Measurements from ENCODE around the gene FOXD3.
"Not testable (repeated sequence)": the region's sequence is repeated elsewhere in the genome, so short reads cannot be mapped to it uniquely, and the experiment has no call there.

The FOXD3 gene

DNA sequence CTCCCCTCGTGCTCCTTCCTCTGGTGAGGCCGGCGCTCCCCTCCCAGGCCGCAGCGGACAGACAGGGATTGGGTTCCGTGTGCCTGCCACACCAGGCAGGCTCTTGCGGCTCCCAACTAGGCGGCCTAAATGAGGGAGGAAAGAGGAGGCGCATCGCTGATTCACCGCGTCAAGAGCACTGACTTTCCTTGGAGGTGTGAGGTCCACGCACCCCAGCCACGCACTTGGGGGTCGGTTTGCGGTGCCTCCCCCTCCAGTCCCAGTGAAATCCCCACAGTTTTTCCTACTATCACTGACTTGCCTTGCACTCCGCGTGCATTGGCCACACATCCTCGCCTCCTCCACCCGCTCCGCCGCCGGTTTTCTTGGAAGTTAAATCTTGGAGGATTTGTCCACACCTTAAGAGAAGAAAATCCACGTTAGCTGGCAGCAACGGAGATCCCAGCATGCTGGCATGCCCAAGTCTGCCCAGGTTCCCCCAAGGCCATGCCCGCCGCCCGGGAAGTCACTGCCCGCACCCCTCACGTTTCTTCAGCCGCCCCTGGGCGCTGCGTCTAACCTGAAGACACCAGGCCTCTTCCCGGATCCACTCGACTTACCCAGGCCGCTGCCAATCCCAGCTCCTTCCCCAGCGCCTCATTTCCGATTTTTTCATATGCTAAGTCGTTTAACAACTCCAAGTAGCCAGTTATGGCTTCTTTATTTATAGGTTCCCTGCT, 1.1 kb upstream of the FOXD3 start:
- DNase-seq (ENCODE audit: low read depth): no peak

DNA sequence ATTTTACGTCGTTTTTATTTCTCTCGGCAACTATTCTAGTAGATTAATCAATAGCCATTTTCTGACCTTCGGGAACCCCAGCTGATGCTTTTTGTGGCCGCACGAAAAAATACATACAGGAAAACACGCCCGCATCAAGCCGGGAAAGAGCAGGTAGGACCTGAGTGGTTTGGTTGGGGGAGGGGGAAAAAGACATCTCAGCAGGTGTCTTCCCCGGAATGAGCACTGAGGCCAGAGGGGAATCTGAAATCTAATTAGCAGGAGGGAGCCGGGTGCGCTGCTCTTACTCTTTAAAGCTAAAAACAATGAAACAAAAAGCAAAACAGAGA, 618 bp upstream of the FOXD3 start:
- no peak for DNase-seq (ENCODE audit: low read depth)

DNA sequence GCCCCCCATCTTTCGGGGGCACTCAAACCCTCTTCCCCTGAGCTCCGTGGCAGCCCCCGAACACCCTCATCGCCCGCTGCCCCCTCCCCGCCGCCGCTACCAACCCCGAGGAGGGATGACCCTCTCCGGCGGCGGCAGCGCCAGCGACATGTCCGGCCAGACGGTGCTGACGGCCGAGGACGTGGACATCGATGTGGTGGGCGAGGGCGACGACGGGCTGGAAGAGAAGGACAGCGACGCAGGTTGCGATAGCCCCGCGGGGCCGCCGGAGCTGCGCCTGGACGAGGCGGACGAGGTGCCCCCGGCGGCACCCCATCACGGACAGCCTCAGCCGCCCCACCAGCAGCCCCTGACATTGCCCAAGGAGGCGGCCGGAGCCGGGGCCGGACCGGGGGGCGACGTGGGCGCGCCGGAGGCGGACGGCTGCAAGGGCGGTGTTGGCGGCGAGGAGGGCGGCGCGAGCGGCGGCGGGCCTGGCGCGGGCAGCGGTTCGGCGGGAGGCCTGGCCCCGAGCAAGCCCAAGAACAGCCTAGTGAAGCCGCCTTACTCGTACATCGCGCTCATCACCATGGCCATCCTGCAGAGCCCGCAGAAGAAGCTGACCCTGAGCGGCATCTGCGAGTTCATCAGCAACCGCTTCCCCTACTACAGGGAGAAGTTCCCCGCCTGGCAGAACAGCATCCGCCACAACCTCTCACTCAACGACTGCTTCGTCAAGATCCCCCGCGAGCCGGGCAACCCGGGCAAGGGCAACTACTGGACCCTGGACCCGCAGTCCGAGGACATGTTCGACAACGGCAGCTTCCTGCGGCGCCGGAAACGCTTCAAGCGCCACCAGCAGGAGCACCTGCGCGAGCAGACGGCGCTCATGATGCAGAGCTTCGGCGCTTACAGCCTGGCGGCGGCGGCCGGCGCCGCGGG, 837 bp downstream of the FOXD3 start:
- peak; percentile 20 for DNase-seq (ENCODE audit: low read depth)

DNA sequence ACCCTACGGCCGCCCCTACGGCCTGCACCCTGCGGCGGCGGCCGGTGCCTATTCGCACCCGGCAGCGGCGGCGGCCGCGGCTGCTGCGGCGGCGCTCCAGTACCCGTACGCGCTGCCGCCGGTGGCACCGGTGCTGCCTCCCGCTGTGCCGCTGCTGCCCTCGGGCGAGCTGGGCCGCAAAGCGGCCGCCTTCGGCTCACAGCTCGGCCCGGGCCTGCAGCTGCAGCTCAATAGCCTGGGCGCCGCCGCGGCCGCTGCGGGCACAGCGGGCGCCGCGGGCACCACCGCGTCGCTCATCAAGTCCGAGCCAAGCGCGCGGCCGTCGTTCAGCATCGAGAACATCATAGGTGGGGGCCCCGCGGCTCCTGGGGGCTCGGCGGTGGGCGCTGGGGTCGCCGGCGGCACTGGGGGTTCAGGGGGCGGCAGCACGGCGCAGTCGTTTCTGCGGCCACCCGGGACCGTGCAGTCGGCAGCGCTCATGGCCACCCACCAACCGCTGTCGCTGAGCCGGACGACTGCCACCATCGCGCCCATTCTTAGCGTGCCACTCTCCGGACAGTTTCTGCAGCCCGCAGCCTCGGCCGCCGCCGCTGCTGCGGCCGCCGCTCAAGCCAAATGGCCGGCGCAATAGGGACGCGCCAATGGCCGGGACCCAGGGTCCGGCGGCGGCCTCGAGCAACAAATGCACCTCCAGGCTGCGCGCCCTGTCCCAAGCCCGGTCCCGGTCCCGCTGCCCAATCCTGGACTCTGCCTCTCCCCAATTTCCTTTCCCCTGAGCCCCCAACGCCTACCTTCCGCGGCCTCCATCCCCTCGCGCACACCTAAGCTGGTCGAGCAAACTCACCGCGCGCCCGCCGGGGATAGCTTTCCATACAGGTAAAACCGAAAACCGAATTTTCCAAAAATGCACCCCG, 1.8 kb downstream of the FOXD3 start:
- no peak for DNase-seq (ENCODE audit: low read depth)

DNA sequence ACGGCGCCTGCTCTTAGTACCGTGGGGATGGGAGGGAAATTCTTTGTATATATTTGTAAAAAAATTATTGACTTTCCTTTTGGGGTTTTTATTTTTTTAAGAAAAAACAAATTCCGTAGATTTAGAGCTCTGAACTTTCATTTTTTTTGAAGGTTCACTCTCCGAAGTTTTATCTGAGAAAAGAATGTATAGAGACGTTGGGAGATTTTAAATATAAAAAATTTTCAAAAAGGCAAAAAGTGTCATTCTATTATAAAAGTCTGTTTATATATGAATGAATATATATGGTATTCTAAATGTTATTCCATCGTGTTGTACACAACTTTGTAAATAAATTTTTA, 2.4 kb downstream of the FOXD3 start:
- no peak for DNase-seq (ENCODE audit: low read depth)

DNA sequence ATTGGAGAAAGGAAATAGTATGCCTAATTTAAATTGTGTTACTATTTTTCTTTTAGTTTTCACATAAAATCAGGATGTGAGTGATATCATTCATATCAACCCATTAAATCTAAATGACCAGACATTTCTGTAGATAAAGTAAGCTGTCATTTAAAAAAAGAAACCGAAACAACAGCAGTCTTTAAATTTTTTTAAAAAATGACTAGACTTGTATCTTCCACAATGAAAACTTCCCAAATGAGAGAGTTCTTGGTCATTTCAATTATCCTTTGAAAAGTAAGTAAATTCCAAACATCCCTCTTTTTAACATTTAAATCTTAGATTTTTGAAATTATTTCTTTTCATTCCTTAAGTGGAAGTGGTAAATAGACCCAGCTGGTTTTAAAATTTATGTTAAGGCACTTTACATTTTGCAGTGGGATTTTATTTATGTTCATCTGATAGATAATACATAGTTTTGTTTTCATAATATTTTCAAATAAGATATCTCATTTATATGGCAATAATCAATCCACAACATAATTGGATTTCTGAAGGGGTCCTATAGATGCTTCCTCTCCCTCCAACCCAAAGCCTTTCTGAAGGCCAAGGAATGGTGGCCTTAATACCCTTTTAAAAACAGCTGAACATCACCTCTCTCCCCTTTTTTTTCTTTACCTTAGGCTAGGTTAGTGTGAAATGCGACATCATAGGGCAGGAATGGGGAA, 3.1 kb downstream of the FOXD3 start:
- DNase-seq (ENCODE audit: low read depth): no peak

DNA sequence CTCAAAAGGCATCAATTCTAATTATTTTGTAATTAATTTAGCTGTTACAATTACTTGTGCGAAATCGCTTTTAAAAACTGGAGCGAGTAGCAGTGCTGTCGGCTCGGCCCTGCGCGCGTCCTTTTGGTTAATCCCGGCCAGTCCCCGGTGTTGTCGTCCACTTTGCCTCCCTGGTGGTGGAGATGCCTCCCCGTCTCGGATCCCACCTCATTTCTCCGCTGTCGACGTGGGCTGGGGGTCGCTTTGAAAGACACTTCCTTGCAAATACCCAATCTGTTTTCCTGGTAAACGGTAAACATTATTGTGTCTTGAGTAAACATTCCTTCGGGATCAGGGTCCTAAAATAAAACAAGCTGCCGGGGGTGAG, 3.7 kb downstream of the FOXD3 start:
- DNase-seq (ENCODE audit: low read depth): no peak

DNA sequence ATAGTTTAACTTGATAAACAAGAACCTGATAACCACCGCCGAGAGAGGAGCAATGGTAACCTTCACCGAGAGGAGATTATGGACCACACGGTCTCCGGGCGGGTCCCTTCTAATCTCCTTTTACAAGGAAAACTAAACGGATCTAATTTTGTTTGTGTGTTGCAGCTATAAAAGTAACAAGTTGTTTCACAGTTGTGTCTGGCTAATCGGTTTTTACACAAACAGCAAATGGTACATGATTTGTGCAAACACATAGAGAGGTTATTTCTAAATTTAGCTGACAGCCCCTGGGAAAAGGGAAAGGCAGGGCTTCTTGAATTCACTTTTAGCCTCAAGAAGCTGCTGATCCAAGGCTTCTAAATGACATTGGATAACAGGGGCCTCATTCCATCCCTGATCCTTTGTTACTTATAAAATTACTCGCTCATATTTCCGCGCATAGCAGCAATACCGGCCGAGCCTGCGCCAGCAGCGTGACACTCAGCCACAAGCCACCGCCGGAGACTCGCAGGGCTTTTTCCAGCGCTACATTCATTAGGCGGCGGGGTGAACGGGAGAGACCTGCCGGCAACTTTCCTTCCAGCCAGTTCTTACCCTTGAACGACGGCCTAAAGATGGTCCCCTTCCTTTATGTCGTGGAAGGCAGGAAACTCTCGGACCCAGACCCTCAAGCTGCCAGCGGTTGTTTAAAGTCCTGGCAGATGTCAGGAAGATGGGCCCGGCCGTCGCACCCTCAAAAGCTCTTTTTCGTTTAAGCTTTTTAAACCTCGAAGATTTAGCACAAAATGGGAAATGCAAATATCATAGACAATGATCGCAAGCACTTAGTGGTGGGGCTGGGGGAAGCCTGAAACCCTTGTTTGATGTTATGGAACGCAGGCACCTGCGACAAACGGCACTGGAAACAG, 4.4 kb downstream of the FOXD3 start:
- no peak for DNase-seq (ENCODE audit: low read depth)

DNA sequence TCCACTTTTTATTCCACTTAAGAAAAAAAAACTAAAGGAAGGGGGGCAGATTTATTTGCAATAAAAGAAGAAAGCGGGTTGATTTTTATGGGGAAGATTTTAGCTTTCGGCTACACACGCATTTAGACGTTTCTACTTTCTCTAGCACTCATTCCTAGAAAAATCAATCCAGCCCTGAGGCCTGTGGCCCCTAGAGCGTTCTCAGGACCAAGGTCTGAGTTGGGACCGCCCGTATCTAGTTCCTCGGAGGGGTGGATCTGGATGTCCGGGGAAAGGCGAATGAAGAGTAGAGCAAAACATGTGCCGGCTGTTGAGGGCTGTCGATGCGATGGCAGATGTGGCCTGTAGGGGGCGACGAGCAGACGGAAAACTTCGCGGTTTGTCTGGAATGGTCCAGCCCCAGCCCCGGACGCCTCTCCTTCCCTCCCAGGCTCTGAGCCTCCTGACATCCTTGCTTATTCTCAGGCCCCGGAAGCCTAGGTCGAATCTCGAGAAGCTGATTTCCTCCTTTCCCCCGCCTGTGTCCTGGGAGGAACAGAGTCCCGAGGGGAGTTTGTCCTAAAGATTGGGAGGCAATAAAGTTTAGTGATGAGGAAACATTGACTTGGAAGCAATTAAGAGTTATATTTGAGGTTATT, 5.2 kb downstream of the FOXD3 start:
- no peak for DNase-seq (ENCODE audit: low read depth)

DNA sequence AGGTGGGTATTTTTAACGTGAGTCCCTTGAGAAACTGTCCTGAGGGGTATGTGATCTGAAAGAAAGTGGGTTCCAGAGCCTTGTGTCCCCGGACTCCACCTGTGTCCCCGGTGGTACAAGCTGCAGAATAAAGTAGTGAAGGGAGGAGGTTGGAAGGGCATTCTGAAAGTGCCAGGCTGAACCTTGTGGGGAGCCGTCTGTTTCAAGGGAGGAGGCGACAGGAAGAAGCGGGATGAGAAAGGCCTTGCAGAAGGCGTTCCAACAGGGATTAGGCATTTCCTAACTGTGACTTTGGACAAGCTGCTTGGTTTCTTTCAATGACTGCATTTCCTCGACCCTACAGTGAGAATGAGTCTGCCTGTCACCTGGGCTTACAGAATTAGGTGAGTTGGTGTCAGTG, 5.8 kb downstream of the FOXD3 start:
- no peak for DNase-seq (ENCODE audit: low read depth)

DNA sequence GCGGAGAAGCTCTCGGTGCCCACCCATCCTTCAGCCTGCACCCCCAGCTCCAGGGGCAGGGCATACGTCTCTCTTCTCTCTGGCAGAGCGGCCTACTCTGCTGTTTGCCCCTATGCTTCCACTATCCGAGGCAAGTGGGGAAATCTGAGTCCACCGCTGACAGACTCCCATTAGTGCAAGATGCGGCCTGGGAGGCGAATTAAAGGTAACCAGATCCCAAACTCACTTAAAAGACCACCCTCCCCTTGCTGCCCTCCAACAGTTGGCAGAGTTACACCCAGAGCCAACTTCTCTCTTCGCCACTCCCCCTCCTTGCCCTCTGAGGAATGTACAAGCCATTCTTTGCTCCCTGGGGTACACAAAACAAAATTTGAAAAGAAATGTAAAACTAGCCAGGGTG, 6.4 kb downstream of the FOXD3 start:
- DNase-seq (ENCODE audit: low read depth): no peak

DNA sequence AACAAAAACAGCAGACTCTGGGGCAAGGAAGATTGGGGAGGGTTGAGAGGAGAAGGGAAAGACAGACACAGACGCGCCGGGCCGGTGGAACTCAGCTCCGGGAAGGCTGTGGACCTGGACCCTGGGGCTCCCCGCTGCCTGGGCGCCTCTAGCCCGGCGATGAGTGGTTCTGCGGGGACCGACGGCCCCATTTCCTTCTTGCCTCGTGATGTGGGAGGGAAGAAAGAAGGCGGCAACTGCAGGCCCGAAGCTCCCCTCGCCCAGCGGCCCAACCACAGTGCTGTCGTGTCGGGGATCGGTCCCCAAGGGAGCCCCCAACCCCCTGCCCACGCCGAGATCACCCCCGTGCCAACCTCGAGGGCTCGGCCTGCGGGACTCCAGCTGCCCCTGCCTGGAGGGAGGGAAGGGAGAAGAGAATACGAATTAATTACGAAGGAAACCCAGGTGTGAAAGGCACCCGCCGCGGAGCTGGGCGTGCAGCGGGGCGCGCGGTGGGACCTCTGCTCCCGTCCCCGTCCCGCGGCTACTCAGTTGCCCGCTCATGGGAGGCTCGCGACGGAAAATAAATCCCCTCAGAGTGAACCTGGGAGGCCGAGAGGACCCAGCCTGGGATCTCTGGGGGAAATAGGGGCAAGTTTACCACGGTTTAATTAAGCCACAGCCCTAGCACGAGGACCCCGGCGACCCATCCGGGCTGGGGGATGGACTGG, 7.4 kb downstream of the FOXD3 start:
- DNase-seq (ENCODE audit: low read depth): no peak

DNA sequence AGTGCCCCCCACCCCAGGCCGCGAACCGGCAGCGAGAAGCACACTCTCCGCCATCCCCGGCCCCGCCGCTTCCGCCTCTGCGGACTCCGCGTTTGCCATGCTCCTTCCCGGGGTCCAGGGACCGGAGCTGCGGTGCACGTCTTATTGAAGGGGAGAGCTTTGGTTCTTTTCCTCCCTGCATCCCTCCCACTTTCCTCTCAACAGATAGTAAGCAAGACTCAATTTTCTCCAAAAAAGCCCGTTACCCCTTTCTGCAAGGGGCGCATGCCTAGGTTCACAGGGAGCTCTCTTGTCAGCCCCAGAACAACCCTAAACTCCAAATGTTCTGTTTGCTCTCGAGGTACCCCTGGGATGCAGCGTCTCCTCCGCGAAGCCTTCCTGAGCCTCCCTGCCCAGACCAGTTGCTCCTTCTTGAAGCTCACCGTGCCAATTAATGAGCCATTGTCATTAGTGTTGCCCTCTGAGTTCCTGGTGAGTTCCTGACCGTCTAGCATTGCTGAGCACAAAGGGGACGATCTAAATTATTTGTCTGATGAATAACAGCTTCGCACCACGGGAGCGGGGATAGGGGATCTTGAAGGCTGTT, 8.1 kb downstream of the FOXD3 start:
- no peak for DNase-seq (ENCODE audit: low read depth)

DNA sequence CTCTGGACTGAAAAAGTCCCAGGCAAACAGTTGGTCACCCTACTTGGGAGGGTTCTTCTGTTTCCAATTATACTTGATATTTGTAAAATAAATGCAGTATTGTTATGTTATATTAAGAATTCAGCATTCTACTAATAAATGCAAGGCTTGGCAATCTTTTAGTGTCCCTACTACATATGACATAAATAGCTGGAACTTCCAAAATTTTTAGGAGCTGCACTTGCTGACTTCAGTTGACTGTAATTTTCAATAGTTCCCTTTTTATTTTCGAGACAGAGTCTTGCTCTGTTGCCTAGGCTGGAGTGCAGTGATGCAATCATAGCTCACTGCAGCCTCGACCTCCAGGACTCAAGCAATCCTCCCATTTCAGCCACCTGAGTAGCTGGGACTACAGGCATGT, 20.0 kb downstream of the FOXD3 start:
- no peak for DNase-seq (ENCODE audit: low read depth)

DNA sequence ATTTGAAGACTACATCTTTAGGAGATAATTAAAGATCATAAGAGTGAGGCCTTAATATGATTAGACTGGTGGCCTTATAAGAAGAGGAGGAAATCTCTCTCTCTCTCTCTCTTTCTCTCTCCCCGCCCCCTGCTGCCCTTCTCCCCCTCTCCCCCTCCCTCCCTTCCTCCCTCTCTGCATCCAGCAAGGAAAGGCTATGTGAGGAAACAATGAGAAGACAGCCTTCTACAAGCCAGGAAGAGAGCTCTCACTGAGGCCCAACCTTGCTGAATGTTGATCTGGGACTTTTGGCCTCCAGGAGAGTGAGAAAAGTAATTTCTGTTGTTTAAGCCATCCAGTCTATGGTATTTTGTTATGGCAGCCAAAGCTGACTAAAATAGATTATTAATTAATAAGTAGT, 21.6 kb downstream of the FOXD3 start:
- DNase-seq (ENCODE audit: low read depth): no peak

DNA sequence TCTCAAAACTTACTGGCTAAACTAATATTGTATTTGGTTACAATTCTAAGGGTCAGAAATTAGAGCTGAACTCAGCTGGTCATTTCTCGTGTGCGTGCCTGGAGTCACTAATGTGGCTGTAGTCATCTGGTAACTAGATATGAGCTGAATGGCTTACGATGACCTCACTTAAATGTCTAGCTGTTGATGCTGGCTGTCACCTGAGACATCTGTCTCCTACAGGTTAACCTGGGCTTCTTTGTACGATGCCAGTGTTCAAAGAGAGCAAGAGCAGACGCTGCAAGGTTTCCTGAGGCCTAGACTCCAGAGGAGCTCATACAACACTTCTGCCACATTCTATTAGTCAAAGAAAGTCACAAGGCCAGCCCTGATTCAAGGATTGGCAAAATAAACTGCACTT, 28.0 kb downstream of the FOXD3 start:
- DNase-seq (ENCODE audit: low read depth): no peak

DNA sequence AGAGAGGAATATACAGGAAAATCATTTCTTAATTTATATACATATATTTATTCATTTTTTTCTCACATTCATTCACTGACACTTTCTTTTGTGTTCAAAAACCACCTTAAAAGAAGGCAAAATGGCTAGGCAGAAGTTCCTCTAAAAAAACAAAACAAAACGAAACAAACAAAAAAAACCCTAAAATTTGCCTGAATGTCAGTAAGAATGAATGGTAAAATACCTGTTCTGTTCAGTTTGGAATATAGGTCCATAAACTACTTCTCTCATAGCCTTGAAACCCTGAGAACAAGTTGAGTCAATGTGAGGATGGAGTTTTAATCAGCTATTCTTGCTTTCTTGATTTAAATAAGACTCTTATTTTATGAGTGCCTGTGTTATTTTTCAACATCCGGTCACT, 30.4 kb downstream of the FOXD3 start:
- DNase-seq (ENCODE audit: low read depth): no peak

DNA sequence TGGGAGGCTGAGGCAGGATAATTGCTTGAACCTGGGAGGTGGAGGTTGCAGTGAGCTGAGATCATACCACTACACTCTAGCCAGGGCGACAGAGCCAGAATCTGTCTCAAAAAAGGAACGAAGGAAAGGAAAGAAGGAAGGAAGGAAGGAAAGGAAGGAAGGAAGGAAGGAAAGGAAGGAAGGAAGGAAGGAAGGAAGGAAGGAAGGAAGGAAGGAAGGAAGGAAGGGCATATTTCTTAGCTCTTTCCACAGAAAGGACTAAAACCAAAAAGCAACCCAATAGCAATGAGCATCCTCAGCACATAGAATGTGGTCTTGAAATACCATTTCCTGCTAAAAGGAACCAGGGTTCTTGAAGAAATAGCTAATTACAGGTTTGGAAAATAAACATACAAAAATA, 33.9 kb downstream of the FOXD3 start:
- not testable (repeated sequence) for DNase-seq (ENCODE audit: low read depth)

DNA sequence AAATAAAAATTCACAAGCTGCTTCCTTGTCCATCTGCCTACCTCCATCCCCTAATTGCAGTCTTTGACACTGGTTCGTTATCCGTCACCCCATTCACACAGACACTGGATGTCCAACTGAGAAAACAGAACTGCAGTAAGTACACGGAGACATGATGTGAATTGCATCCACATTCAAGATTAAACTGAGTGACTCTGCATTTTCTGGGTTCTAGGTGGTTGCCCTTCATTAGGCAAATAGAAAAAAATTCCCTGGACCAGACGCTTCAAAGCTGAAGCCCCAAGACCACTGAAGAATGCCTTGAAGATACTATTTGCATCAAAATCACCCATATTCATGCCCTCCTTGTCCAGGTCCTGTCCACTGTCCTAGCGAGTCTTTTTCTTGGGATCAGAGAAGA, 37.2 kb downstream of the FOXD3 start:
- DNase-seq (ENCODE audit: low read depth): no peak

DNA sequence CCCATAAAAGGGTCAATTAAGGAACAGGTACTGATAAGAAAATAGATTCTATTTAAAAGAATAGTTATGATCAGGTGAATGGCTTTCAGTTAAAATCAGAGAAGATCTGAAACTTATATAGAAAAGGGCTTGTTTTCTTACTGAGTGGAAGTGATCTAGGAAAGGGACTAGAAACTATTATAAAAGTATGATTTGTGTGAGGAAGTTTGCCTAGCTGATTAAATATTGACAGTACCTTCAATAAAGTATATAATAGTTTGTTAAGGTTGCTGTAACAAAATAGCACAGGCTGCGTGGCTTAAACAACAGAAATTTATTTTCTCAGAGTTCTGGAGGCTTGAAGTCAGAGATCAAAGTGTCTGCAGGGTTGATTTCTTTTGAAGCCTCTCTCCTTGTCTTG, 39.7 kb downstream of the FOXD3 start:
- DNase-seq (ENCODE audit: low read depth): no peak

Measured in stimulated activated CD4-positive, alpha-beta T cell treated with anti-CD3 and anti-CD28 coated beads, Interleukin-2, amount 100 ng/mL, for 4 hours (primary cell).